SK-N-SH treated with all-trans-retinoic acid at 6 μM for 48 hours (cell line): ENCODE data around the gene GRK5.

ENCODE experiments used
- CREB5 ChIP-seq: fragments of 250-450 bp; sonication (Bioruptor Pico); IDR thresholded peaks from 2 replicates; pipeline ENCODE4 v1.5.1; 2020; ENCODE audit warnings: low read depth, mild to moderate bottlenecking, moderate library complexity
- ESRRG ChIP-seq: fragments of 250-450 bp; sonication (Bioruptor Pico); IDR thresholded peaks from 2 replicates; pipeline ENCODE4 v1.6.1; 2021; ENCODE audit warnings: mild to moderate bottlenecking
- OSR1 ChIP-seq: fragments of 250-450 bp; sonication (Bioruptor Pico); IDR thresholded peaks from 2 replicates; pipeline ENCODE4 v1.8.0; 2022; ENCODE audit warnings: moderate library complexity, mild to moderate bottlenecking, inconsistent platforms
- ZFP30 ChIP-seq: fragments of 450-650 bp; formaldehyde crosslinking; IDR thresholded peaks from 2 replicates; pipeline ENCODE4 v1.5.0; 2022; ENCODE audit warnings: mild to moderate bottlenecking, moderate library complexity
- ZNF8 ChIP-seq: fragments of 450-650 bp; formaldehyde crosslinking; IDR thresholded peaks from 2 replicates; pipeline ENCODE4 v1.5.0; 2020; ENCODE audit warnings: mild to moderate bottlenecking, moderate library complexity
- TF ChIP-seq, protein P1 (sequence below): fragments of 250-450 bp; sonication (Bioruptor Pico); IDR thresholded peaks from 2 replicates; pipeline ENCODE4 v1.8.0; 2020; ENCODE audit warnings: mild to moderate bottlenecking, moderate library complexity, borderline replicate concordance

DNA sequence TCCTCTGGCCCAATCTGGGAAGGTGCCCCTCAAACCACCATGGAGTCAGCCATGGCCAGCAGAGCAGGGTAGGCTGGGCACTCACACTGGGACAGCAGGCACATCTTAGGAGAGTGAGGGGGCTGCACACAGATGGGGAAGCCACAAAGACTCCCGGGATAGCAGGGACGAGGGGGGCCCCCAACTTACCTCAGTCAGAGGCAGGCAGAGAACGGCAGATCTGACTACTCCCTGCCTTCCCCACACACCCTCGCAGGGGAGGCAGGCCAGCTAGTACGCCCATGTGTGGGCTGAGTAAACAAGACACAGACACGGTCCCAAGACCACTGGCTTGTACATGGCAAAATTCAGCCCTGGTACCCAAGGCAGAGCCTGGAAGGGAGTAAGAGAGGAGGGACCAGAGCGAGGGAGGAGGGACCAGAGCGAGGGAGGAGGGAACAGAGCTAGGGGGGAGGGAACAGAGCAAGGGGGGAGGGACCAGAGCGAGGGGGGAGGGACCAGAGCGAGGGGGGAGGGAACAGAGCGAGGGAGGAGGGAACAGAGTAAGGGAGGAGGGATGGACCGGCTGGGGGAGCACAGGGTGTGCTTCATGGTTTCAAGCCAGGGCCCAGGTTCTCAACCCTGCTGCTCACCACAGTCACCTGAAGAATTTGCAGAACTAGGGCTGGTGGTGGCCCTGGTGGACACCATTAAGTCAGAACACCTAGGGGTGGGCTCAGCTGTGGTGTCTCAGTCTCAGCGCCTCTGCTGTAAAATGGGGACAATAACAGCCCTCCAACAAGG, 261.4 kb downstream of the GRK5 start:
- TF ChIP-seq ZFP30 (CRISPR knock-in tag) (no peak), CREB5 (CRISPR knock-in tag) (no peak), OSR1 (CRISPR knock-in tag) (no peak), ESRRG (CRISPR knock-in tag) (no peak), ZNF8 (no peak)
- TF ChIP-seq, protein P1, sequence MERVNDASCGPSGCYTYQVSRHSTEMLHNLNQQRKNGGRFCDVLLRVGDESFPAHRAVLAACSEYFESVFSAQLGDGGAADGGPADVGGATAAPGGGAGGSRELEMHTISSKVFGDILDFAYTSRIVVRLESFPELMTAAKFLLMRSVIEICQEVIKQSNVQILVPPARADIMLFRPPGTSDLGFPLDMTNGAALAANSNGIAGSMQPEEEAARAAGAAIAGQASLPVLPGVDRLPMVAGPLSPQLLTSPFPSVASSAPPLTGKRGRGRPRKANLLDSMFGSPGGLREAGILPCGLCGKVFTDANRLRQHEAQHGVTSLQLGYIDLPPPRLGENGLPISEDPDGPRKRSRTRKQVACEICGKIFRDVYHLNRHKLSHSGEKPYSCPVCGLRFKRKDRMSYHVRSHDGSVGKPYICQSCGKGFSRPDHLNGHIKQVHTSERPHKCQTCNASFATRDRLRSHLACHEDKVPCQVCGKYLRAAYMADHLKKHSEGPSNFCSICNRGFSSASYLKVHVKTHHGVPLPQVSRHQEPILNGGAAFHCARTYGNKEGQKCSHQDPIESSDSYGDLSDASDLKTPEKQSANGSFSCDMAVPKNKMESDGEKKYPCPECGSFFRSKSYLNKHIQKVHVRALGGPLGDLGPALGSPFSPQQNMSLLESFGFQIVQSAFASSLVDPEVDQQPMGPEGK: no peak
